HL-60 (cell line): Measurements from ENCODE around the gene USP20.

Experiments used
- DNase-seq, 2 experiments: peaks; one replicate each; pipeline ENCODE4 v3.0.0-alpha.2; 2010 to 2020; ENCODE audit warnings: low read depth in 1 of 2, low spot score in 1 of 2
- H3K27ac ChIP-seq: fragments of 250-450 bp; sonication (Bioruptor Pico); replicated peaks from 2 replicates; pipeline ENCODE4 v1.5.1; 2020; ENCODE audit warnings: mild to moderate bottlenecking, moderate library complexity
- H3K27me3 ChIP-seq: fragments of 250-450 bp; sonication (Bioruptor Pico); 2 replicates; pipeline ENCODE4 v1.5.1; 2021; ENCODE audit warnings: mild to moderate bottlenecking, moderate library complexity; ENCODE audit not compliant: insufficient read depth, poor library complexity, severe bottlenecking
- H3K4me3 ChIP-seq: replicated peaks from 2 replicates; pipeline ENCODE4 v1.5.1; 2011; ENCODE audit warnings: mild to moderate bottlenecking, control low read depth, low read length; ENCODE audit not compliant: insufficient read depth
- GABPA ChIP-seq: IDR thresholded peaks from 2 replicates; pipeline ENCODE4 v1.6.1; 2012; ENCODE audit warnings: low read depth
- POLR2AphosphoS5 ChIP-seq: IDR thresholded peaks from 2 replicates; pipeline ENCODE4 v1.6.1; 2012; ENCODE audit warnings: low read depth
- SPI1 ChIP-seq: IDR thresholded peaks from 2 replicates; pipeline ENCODE4 v1.6.1; 2012; ENCODE audit warnings: low read depth, mild to moderate bottlenecking, borderline replicate concordance
- TF ChIP-seq, protein P1 (sequence below): IDR thresholded peaks from 2 replicates; pipeline ENCODE4 v1.6.1; 2012; ENCODE audit warnings: low read depth; ENCODE audit not compliant: insufficient replicate concordance
- TF ChIP-seq, protein P2 (sequence below): IDR thresholded peaks from one replicate; pipeline ENCODE4 v1.5.1; 2011; ENCODE audit warnings: low read length, control low read depth, inconsistent platforms; ENCODE audit not compliant: insufficient read depth

Gene USP20

DNA sequence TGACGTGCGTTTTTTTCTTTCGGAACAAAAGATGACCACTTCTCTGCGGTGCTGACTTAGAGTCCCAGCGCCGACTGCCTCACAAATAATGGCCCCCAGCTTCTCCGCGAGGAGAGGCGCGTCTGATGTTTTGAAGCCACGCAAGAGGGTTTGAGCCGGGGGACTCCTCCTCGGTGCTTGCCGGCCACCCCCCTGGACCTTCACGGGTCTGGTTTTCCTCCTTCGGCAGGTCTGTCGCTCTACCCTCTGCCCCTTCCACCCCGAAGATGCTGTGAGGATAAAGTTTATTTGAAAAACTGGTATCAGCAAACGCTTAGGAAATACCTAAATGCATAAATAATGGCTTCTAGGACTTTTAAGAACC is 584 bp downstream of the USP20 start:
- H3K27me3 ChIP-seq = no peaks in the 10 kb centered on the region
- TF ChIP-seq SPI1 (no peak), POLR2AphosphoS5 (peak; percentile 10; the same call in 1 of the 2 replicates), GABPA (no peak)
- TF ChIP-seq, protein P1, sequence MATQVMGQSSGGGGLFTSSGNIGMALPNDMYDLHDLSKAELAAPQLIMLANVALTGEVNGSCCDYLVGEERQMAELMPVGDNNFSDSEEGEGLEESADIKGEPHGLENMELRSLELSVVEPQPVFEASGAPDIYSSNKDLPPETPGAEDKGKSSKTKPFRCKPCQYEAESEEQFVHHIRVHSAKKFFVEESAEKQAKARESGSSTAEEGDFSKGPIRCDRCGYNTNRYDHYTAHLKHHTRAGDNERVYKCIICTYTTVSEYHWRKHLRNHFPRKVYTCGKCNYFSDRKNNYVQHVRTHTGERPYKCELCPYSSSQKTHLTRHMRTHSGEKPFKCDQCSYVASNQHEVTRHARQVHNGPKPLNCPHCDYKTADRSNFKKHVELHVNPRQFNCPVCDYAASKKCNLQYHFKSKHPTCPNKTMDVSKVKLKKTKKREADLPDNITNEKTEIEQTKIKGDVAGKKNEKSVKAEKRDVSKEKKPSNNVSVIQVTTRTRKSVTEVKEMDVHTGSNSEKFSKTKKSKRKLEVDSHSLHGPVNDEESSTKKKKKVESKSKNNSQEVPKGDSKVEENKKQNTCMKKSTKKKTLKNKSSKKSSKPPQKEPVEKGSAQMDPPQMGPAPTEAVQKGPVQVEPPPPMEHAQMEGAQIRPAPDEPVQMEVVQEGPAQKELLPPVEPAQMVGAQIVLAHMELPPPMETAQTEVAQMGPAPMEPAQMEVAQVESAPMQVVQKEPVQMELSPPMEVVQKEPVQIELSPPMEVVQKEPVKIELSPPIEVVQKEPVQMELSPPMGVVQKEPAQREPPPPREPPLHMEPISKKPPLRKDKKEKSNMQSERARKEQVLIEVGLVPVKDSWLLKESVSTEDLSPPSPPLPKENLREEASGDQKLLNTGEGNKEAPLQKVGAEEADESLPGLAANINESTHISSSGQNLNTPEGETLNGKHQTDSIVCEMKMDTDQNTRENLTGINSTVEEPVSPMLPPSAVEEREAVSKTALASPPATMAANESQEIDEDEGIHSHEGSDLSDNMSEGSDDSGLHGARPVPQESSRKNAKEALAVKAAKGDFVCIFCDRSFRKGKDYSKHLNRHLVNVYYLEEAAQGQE = no peak
- TF ChIP-seq, protein P2, sequence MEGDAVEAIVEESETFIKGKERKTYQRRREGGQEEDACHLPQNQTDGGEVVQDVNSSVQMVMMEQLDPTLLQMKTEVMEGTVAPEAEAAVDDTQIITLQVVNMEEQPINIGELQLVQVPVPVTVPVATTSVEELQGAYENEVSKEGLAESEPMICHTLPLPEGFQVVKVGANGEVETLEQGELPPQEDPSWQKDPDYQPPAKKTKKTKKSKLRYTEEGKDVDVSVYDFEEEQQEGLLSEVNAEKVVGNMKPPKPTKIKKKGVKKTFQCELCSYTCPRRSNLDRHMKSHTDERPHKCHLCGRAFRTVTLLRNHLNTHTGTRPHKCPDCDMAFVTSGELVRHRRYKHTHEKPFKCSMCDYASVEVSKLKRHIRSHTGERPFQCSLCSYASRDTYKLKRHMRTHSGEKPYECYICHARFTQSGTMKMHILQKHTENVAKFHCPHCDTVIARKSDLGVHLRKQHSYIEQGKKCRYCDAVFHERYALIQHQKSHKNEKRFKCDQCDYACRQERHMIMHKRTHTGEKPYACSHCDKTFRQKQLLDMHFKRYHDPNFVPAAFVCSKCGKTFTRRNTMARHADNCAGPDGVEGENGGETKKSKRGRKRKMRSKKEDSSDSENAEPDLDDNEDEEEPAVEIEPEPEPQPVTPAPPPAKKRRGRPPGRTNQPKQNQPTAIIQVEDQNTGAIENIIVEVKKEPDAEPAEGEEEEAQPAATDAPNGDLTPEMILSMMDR = no peak

DNA sequence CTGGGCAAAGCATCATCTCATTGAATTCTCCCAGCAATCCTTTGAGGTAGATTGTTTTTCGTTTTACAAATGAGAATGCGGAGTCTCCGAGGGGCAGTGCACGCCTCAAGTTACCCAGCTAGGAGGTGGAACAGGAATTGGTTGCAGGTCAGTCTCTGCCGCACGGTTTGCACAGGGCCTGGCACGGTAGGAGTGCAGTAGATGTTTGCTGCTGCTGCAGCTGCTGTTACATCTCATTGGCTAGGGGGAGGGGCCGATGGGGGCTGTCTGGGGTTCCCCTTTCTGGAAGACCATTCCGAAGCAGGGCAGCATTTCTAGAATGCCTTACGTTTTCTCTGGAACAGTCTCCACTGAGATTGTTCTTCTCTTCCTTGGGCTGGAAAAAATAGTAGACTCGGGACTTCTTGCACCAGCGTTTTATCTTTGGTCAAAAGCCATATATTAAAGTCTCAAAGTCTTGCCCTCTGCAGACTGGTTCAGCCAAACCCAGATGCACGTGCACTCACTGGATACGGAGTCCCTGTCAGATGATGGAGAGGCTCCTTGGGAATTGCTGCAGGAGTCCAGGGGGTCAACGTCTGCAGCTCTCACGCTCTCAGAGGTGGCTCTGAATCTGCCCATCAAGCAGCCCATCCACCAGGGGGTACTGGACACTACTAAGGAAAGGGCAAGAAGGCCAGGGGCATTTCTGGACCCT is 1.2 kb downstream of the USP20 start:
- Histone ChIP-seq H3K27me3 (no peaks in the 10 kb centered on the region), H3K27ac (peak overlapping the region; percentile 75), H3K4me3 (peak overlapping the region; percentile 100)
- peak in 1 of 2 experiments; percentile 87 for DNase-seq
- peak; percentile 49; the same call in 1 of the 2 replicates for TF ChIP-seq POLR2AphosphoS5
- TF ChIP-seq SPI1 = peak; percentile 82
- TF ChIP-seq, protein P2 = no peak
- TF ChIP-seq, protein P1 = no peak

More for the DNA sequence above, 584 bp downstream of the USP20 start:
- peak overlapping the region; percentile 75 for H3K27ac ChIP-seq
- peak overlapping the region; percentile 100 for H3K4me3 ChIP-seq
- no peak for DNase-seq

DNA sequence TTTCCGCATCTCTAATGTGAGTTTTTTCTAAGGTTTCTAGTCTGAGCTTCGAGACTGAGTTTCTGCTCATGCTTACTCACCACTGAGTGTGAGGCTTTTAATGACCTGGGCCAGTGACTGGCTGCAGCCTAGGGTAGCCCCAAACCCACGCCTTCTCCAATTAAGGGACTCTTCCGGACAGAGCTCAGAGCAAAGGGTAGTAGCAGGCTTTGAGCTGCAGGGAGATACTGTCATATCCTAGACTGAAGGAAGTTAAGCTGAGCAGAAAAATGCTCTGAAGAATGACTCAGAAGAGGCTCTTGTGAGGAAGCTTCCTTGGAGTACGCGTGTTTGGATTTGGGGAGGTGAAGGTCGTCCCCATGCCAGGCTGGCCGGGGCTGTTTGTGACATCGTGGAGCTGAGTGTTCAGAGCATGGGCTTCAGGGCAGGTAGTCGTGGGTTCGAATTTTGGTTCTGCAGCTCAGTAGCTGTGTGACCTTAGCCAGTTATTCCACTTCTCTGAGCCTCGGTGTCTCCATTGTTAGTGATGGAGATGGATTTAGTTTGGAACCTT is 3.5 kb downstream of the USP20 start:
- 0 out of 2 replicates have a peak overlapping the region, but pooled peaks have one; percentile 12 for H3K27ac ChIP-seq
- no peaks in the 10 kb centered on the region for H3K27me3 ChIP-seq
- DNase-seq = peak in 1 of 2 experiments; percentile 35
- no peak overlapping the region for H3K4me3 ChIP-seq
- TF ChIP-seq POLR2AphosphoS5 (no peak), GABPA (no peak)

DNA sequence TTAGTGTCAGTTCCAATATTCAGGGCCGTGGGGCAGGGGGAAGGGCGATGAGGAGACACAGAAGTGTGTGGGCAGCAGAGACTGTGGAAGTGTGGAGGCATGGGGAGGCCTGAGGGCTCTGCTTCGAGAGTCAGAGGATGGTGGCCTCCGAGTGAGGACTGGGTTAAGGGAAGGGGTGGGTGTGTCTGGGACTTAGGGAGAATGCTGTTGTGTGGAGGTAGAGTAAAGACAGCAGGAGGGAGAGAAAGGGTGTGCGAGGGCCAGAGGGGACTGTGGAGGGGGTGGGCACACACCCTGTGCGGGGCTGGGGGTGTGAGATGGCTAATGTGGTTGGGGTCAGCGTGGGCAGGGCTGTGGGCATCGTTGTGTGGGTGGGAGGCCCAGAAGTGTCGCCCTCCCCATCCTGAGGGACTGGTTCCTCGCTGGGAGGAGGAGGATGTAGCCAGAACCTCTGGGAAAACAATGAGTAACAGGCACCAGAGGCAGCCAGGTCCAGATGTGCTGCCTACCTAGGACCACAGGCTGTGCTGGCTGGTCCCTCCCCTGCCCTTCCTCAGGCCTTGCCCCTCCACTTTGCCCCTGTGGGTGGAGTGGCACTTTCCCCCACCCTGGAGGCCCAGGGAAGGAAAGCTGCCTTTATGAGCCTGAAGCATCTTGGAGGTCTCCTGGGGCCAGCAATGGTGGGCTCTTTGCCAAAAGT is 4.2 kb downstream of the USP20 start:
- Histone ChIP-seq H3K27me3 (no peaks in the 10 kb centered on the region), H3K27ac (0 out of 2 replicates have a peak overlapping the region, but pooled peaks have one; percentile 12), H3K4me3 (no peak overlapping the region)
- no peak for DNase-seq
- TF ChIP-seq POLR2AphosphoS5 = no peak
- no peak for TF ChIP-seq GABPA
- TF ChIP-seq, protein P2 = no peak
- no peak for TF ChIP-seq SPI1
